ENCODE data around the gene SESN3.

The SESN3 gene

GRCh38 chr11:95264881-95265280, 33.9 kb upstream of the SESN3 start:
- Histone ChIP-seq H3K9ac (no peak overlapping the region), H3K27ac (no peak overlapping the region), H3K9me3 (ENCODE audit: control insufficient read depth, low read length) (no peaks in the 10 kb centered on the region), H3K27me3 (ENCODE audit: control insufficient read depth, insufficient read depth, low read length) (no peaks in the 10 kb centered on the region), H3K4me2 (ENCODE audit: low read length) (no peak overlapping the region), H3K36me3 (ENCODE audit: control insufficient read depth, insufficient read depth, low read length) (no peaks in the 10 kb centered on the region), H3K4me1 (peaks cover 6% of the 10 kb centered on the region), H3K4me3 (ENCODE audit: low read depth, low read length) (no peak overlapping the region), H3K79me2 (no peaks in the 10 kb centered on the region), H2AFZ (no peak overlapping the region)
- TF ChIP-seq CTCF (IDR thresholded peaks at IDR 0.05): no peak

DNA sequence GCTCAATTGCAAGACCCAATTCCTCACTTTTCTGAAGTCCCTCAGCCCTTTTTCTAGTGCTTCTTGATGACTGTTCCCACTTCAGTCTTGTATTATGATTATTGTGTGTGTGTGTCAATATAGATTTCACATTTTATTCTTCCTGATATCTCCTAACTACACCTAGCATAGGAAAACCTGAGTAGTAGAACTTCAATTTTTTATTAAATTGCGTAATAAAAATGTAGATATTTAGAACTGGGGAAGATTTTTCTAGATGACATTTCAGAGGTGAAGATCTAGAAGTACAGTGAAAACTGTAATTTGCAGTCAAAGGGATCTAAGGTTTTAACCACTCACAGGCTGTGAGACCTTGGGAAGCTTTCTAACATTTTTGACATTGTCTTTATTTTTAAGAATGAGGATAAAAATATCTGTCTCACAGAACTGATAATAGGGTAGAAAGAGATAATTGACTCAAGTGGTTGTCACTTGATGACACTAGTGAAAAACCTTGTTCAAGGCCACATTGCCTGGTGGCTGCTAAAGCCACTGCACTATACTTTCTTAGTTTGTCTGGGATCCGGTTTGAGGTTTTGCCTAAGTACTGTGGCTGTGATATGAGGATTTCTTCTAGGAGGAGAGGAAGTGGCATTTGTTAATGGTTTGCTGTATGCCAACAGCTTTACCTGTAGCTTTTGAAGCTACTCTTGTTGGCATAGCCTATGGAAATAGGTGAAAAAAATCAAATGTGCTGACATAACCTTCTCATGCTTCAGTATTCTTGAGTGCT, 32.2 kb upstream of the SESN3 start:
- no peak for TF ChIP-seq CTCF (IDR thresholded peaks at IDR 0.05)
- H3K4me1 ChIP-seq: peaks cover 6% of the 10 kb centered on the region
- no peaks in the 10 kb centered on the region for H3K9me3 ChIP-seq (ENCODE audit: control insufficient read depth, low read length)
- no peaks in the 10 kb centered on the region for H3K36me3 ChIP-seq (ENCODE audit: control insufficient read depth, insufficient read depth, low read length)
- H3K27me3 ChIP-seq (ENCODE audit: control insufficient read depth, insufficient read depth, low read length): no peaks in the 10 kb centered on the region
- H3K27ac ChIP-seq: no peak overlapping the region
- H3K4me2 ChIP-seq (ENCODE audit: low read length): no peak overlapping the region
- H3K9ac ChIP-seq: no peak overlapping the region
- H3K79me2 ChIP-seq: no peaks in the 10 kb centered on the region
- H2AFZ ChIP-seq: peak overlapping the region; percentile 2
- H3K4me3 ChIP-seq (ENCODE audit: low read depth, low read length): no peak overlapping the region

GRCh38 chr11:95257456-95257971, 26.5 kb upstream of the SESN3 start:
- Histone ChIP-seq H3K36me3 (ENCODE audit: control insufficient read depth, insufficient read depth, low read length) (no peaks in the 10 kb centered on the region), H3K27ac (no peak overlapping the region), H3K4me3 (ENCODE audit: low read depth, low read length) (no peak overlapping the region)

GRCh38 chr11:95256321-95256779, 25.3 kb upstream of the SESN3 start:
- no peaks in the 10 kb centered on the region for H3K36me3 ChIP-seq (ENCODE audit: control insufficient read depth, insufficient read depth, low read length)
- H3K4me2 ChIP-seq (ENCODE audit: low read length): no peak overlapping the region
- H3K9me3 ChIP-seq (ENCODE audit: control insufficient read depth, low read length): no peaks in the 10 kb centered on the region
- no peak overlapping the region for H3K9ac ChIP-seq
- TF ChIP-seq CTCF (IDR thresholded peaks at IDR 0.05): no peak
- H3K4me3 ChIP-seq (ENCODE audit: low read depth, low read length): no peak overlapping the region
- peaks cover 22% of the 10 kb centered on the region for H3K4me1 ChIP-seq
- no peaks in the 10 kb centered on the region for H3K79me2 ChIP-seq
- H3K27me3 ChIP-seq (ENCODE audit: control insufficient read depth, insufficient read depth, low read length): no peaks in the 10 kb centered on the region
- H2AFZ ChIP-seq: peak overlapping the region; percentile 76
- peak overlapping the region; percentile 81 for H3K27ac ChIP-seq

More at GRCh38 chr11:95257456-95257971, 26.5 kb upstream of the SESN3 start:
- no peak for TF ChIP-seq CTCF (IDR thresholded peaks at IDR 0.05)
- no peaks in the 10 kb centered on the region for H3K9me3 ChIP-seq (ENCODE audit: control insufficient read depth, low read length)
- H3K27me3 ChIP-seq (ENCODE audit: control insufficient read depth, insufficient read depth, low read length): no peaks in the 10 kb centered on the region
- no peak overlapping the region for H3K4me2 ChIP-seq (ENCODE audit: low read length)
- peaks cover 20% of the 10 kb centered on the region for H3K4me1 ChIP-seq
- no peak overlapping the region for H2AFZ ChIP-seq
- no peak overlapping the region for H3K9ac ChIP-seq
- no peaks in the 10 kb centered on the region for H3K79me2 ChIP-seq

Measured in parathyroid adenoma (tissue), 2 donors.